Muscle of back (tissue), 13 donors: Measurements from ENCODE around the gene ANKRD9. TPM values are rescaled to one million over a fixed set of nuclear protein-coding genes. Genes with fewer than 3 reads are reported as not detected.
"Not testable (repeated sequence)": the region's sequence is repeated elsewhere in the genome, so short reads cannot be mapped to it uniquely, and the experiment has no call there.

Experiments used
- DNase-seq, 3 donors: peaks; one replicate each; pipeline versions ENCODE4 v3.0.0 to v3.0.0-alpha.2; 2013
- long read RNA-seq, 9 donors: transcript quantifications; one replicate each; lab custom pipeline, GENCODE V29; 2026
- polyA plus RNA-seq, 10 donors: library from polyadenylated mRNA; unstranded; fragments of 120-200 nt; gene quantifications; one replicate each; pipeline ENCODE4 v1.2.1, GENCODE V29; 2013; ENCODE audit not compliant: insufficient read length in 10 of 10

The ANKRD9 gene, protein sequence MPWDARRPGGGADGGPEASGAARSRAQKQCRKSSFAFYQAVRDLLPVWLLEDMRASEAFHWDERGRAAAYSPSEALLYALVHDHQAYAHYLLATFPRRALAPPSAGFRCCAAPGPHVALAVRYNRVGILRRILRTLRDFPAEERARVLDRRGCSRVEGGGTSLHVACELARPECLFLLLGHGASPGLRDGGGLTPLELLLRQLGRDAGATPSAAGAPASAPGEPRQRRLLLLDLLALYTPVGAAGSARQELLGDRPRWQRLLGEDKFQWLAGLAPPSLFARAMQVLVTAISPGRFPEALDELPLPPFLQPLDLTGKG
- polyA plus RNA-seq = 10 to 100 TPM in 2 of 10 donors, 1 to 10 TPM in 8; 6.4 to 15.2 (median 8.6) TPM
- long read RNA-seq, donor 1, full-length matches to known transcripts = 15 of 15 reads
- long read RNA-seq, donor 1, partial matches to known transcripts = 0 of 15 reads
- long read RNA-seq, donor 1, other reads (novel, unspliced or antisense) = 0 of 15 reads
- long read RNA-seq, donor 2, full-length matches to known transcripts = 15 of 15 reads
- long read RNA-seq, donor 2, partial matches to known transcripts = 0 of 15 reads
- long read RNA-seq, donor 2, other reads (novel, unspliced or antisense) = 0 of 15 reads
- long read RNA-seq, donor 3 = 0 reads
- long read RNA-seq, donor 4, transcript ANKRD9-205 (3 exons, 1,413 nt) = major isoform, 10 of 13 reads
- long read RNA-seq, donor 4, partial matches to known transcripts = 0 of 13 reads
- long read RNA-seq, donor 4, other reads (novel, unspliced or antisense) = 0 of 13 reads
- long read RNA-seq, donor 5, full-length matches to known transcripts = 18 of 18 reads
- long read RNA-seq, donor 5, partial matches to known transcripts = 0 of 18 reads
- long read RNA-seq, donor 5, other reads (novel, unspliced or antisense) = 0 of 18 reads
- long read RNA-seq, donor 6, full-length matches to known transcripts = 20 of 20 reads
- long read RNA-seq, donor 6, partial matches to known transcripts = 0 of 20 reads
- long read RNA-seq, donor 6, other reads (novel, unspliced or antisense) = 0 of 20 reads
- long read RNA-seq, donor 7, full-length matches to known transcripts = 12 of 12 reads
- long read RNA-seq, donor 7, partial matches to known transcripts = 0 of 12 reads
- long read RNA-seq, donor 7, other reads (novel, unspliced or antisense) = 0 of 12 reads
- long read RNA-seq, donor 8, full-length matches to known transcripts = 11 of 11 reads
- long read RNA-seq, donor 8, partial matches to known transcripts = 0 of 11 reads
- long read RNA-seq, donor 8, other reads (novel, unspliced or antisense) = 0 of 11 reads
- long read RNA-seq, donor 9, partial matches to known transcripts = 0 of 3 reads
- long read RNA-seq, donor 9, other reads (novel, unspliced or antisense) = 0 of 3 reads

DNA sequence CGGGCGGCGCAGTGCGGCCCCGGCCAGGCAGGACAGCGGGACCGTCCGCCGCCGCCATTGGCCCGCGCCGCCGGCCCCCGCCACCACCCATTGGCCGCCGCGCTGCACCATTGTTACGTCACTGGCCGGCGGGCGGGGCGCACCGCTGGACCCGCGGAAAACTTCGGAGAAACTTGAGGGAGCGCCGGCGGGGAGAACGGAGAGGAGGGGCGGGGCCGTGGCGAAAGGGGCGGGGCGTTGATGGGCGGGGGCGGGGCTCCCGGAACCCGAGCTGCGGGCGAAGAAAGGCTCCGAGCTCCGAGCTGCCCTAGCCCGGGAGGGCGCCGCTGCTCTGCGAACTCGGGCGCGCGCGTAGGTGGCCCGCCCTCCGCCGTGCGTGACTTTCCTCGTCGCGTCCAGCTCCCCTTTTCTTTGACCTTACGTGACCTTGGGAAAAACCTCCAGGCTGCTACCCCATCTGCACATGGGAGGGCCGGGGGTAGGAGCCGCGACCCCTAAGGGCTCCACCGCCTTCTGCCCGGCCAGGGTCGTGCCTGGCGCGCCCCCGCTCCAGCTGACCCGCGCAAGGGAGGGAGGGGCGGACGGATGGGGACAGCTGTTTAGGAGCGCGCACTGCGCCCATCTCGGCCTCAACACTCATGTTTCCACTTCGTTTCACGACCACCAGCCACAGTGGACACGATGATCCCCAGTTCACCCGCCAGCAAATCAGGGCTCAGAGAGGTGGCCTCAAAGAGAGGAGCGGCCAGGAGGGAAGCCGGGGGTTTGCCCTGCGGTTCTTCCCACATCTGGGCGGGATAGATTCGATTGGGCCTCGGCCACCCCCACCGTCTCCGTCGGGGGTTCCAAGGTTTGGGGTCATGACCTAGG, at the start of gene ANKRD9:
TSS of gene ANKRD9 (minus strand) at position 31 of the 870 bp plus-strand sequence. CDS start 1,887 bp downstream, outside the sequence.
- peak; percentile 93 to 96 (median 95) for DNase-seq

DNA sequence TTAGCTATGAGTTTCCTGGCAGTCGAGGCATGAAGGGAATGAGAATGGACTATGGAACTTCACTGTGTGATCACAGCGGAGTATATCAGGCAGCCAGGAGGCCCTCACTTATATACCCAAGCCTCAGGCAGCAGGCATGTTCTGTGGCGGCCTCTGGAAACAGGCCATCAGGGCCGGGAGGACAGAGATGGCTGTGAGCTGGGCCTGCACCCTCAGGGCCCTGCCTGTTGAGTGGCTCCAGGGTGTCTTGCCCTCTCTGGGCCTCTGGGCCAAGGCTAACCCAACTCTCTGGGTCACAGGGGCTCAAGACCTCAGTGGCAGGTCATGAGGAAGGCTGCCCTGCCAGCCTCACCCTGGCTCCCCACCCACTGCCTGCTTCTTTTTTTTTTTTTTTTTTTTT, 49.0 kb upstream of the ANKRD9 start:
- no peak for DNase-seq

DNA sequence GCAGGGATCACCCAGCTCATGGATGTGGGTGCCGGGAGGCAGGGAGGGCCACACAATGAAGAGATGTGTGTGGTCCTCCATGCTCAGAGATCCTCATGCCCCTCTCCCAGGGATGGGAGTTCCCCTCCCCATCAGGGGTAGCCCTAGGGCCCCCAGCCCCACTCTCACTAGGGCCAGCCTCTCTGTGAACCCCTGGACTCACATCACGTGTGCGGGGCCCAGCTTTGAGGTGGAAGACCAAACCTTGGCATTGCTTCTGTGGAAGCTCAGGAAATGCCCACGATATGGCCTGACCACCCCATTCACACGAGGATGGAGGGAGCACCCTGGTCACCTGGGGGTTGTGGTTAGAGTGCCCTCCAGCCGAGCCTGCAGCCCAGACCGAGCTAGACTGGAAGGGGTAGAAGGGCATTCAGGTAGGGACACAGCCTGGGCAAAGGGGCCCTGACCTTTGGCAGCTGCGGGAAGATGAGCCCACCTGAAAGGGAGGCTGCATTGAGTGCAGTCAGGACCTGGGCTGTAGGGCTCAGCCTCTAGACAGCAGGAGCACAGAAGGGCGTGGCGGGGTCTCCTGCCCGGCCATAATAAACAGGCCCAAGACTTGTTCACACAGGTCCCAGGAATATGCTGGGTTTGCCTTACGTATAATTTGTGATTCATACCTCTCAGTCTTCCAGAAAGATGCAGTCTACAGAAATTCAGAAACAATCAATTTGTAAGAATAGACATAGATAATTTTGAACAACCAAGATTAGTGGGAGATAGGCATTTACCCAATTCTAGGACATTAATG, 48.1 kb upstream of the ANKRD9 start:
- DNase-seq = no peak

DNA sequence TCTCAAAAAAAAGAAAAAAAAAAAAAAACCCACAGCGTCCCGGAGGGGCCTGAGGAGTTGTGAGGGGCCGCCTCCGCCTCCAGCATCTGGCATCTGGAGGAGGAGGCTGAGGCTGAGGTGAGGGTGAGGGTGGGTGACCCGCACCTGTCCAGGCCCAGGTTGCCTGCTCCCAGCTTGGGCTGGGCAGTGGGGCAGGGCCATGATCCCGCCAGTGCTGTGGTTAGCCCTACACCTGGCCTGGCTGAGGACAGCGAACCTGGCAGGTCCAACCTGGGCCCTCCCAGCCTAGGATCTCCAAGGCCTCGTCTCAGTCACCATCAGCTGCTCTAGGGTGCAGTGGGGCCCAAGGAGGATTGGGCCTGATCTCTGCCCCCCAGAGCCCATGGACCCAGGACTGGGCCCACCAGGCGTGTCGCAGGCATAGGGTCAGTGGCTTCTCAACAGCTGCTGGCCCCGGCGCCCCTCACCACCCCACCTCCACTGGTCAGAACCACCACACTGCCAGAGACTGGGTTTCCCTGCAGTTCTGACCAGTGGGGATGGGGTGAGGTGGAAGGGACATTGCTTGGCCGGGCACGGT, 46.6 kb upstream of the ANKRD9 start:
- no peak for DNase-seq

DNA sequence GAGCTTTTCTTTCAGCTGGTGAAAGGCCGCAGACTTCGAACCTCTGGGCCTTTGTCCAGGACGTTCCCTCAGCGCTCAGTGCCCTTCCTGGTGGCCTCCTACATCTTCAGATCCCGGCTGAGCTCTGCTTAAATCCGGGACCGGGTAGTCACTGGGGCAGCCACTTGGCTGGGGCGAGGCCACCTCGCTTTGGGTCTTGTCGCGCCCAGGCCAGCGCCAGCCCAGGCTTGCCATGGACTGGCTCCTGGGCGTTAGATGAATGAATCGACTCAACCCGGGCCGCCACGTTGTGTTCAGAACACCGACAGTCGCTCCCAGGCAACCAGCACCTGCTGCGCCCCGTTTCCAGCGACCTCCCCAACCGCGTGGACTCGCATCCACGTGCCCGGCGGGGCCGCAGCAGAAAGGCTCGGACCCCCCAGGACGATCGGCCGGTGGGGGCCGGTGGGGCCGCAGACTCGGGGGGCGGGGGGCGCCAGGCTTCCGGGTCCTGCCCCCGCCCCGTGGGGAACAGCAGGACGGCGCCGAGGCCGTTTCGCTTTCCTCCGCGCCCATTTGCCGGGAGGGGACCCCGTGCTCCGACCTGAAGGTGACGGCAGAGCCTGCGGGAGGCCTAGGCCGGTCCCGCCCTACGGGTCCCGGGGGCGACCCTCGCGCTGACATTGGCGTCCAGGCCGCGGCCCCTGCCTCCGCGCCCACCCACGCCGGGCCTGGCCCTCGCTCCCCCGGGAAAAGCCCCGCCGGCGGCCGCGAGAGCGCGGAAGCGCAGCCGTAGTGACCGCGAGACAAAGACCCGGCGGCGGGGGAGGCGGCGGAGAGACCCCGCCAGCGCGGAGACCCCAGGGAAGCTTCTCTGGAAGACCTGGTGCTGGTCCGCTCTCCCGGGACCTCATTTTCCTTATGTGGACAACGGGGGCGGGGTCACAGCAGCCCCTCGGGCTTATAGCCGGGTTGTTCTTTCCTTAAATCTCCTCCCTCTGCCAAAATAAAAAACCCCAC, 45.5 kb upstream of the ANKRD9 start:
- DNase-seq = peak in 2 of 3 donors; percentile 59 to 86

DNA sequence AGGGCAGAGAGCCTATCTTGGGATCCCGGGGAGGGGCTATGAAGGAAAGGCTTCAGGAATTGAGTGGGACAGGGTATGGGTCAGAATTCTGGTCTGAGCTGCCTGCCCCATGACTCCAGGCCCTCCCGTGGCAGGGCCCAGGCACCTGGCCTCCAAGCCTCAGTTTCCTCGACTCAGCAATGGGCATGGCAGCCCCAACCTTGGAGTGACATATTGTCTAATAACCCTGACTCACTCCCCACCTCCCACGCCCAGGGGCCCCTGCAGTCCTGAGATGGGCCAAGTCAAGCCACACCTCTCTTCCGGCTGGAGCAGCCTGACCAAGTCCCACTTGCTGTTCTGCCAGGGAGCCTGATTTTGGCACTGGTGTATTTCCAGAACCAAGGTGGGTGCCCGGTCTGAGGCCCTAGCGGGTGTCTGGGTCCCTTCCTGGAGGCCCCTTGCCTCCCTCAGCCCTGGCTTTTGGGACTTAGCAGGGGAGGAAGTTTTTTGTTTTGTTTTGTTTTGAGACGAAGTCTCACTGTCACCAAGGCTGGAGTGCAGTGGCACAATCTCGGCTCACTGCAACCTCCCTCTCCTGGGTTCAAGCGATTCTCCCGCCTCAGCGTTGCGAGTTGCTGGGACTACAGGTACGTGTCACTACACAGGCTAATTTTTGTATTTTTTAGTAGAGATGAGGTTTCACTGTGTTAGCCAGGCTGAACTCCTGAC, 42.6 kb upstream of the ANKRD9 start:
- peak in 1 of 3 donors; percentile 68 for DNase-seq

DNA sequence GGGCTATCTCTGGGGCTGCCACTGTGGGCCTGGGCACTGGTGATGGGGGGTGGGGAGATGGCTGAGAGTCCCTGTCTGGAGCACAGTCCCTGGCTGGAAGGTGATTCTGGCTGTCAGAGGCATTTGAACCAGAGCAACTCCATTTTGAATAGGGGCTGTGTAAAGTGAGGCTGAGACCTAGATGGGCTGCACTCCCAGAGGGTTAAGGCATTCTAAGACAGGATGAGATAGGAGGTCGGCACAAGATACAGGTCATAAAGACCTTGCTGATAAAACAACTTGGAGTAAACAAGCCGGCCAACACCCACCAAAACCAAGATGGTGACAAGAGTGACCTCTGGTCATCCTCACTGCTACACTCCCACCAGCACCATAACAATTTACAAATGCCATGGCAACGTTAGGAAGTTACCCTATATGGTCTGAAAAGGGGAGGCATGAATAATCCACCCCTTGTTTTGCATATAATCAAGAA, 41.4 kb upstream of the ANKRD9 start:
- DNase-seq = not testable (repeated sequence)

DNA sequence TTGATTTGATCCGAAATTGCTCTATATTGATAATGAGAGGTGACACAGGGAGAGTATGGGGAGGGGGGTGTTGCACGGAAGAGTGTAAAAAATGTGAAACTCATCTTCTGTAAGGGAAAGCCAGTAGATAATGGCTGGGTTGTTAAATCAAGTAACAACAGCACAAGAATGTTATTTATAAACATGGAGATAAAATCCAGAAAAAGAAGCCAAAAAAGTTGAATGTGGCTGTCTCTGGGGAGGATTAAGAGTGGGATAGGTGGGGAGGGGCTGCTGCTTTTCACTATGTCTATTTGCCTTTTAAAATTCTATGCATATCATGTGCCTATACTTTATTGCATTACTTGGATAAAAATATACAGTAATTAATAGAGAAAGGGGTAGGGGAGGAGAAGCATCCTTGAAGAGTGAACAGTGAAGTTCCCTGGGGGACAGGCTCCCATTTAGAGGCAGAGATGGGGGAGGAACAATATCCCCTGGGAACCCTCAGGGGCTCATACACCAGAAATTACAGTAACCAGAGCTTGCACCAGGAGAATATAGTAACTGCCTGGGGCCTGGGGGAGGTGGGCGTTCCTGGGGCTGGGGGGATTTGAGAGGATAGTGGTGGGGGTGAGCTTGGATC, 39.2 kb upstream of the ANKRD9 start:
- no peak for DNase-seq

DNA sequence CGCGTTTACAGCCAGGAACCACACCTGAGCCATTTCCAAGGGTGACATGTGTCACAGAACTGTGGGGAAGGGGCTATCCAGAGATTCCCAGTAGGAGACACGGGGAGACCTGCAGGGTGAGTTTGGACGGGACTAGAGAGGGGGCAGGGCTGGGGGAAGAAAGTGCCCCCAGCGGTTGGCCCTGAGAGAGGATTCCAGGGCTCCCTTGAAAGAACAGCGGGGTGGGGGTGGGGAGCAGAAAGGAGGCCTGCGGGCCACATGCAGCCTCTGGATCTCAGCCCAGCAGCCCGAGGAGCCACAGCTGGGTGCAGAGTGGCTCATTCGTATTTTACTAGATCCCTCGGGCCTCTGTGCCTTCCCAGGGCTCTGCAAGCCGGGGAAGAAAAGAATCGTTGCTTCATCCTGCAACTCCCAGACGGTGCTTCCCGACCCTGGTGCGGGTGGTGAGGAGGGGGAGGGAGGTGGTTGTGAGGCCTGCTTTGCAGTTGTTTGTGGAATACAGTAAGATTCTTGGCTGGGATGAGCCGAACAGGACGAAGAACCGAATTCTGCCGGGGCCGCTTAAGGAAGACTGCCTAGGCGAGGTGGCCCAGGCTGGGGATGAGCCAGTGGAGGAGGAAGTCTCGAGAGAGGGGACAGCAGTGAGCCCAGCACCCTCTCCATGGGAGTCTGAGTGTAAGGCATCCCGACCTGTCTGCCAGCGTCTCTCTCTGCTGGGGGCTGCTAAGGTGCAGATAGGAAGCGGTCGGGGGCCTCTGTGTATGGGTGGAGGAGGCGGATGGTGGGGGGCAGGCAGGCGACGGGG, 36.1 kb upstream of the ANKRD9 start:
- peak in 2 of 3 donors; percentile 56 to 89 for DNase-seq

DNA sequence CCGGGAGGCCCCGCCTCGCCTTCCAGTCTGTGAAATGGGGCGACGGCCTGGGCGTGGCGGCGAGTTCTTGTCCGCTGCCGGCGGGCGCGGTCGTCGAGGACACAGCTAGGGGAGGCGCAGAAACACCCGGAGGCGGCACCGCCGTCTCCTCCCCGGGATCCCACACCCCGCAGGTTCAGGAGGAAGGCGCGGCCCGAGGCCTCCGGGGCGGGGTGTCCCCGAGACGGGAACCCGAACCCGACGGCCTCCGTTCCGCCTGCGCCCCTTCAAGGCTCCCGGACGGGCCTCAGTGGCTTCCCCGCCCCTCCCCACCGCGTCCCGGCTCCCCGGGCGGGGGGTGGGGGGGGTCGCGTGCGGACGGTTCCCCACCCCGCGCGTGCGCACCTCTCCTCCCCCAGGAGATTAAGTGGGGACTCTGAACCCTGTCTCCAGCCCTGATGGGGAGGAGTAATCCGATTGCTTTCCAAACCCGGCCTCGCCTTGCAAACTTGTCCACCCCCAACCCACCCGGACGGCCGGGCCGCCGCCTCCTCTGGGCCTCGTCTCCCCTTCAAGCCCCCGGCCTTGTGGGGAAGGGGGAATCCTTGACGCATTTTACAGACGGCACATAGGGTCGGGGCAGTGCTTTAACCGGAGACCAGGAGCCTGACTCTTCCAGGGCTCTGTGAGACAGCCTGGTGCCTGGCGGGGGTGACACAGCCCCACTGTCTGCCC, 35.3 kb upstream of the ANKRD9 start:
- peak in 2 of 3 donors; percentile 41 to 90 for DNase-seq

DNA sequence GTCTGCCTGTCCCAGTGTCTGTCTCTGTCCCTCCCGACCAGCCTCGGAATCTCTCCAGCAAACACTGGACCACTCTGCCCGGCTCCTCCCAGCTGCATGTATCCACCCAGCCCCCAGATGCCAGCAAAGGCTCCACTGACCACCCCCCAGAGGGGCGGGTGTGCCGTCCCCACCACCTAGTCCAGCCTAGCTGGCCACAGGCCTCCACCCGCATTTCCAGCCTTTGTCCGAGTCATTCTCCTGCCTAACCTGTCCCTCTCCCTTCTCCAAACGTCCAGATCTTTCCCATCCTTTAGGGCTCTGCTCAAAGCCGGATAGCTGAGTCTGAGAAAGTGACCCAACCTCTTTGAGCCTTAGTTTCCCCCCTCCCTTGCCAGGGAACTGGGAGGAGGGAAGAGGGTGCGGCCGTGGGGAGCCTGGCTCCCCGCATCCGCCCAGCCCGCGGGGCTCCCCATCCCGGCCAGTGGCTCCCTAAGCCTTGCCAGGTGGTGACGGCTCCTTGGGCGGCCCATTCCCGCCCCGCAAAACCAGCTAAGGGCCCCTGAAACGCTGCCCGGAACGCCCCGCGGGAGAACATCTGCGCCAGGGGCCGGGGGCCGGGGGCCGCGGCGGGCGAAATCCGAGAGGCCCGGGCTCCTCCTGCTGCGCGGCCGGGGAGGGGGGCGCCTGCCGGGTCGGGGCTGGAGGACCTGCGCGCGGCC, 34.6 kb upstream of the ANKRD9 start:
- DNase-seq = peak in 2 of 3 donors; percentile 71 to 93

DNA sequence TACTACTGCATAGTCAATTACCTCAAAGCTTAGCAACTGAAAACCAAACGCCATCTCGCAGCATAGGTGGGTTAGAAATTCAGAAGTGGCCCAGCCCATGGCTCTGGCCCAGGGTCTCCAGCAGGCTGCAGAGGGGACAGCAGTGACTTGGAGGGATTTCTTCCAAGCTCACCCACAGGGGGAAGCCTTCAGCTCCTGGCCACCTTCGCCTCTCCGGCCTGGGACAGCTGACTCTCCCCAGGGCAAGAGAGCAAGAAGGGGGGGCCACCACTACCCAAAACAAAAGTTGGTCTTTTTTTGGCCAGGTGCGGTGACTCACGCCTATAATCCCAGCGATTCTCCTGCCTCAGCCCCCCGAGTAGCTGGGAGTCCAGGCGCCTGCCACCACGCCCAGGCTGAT, 32.2 kb upstream of the ANKRD9 start:
- no peak for DNase-seq

DNA sequence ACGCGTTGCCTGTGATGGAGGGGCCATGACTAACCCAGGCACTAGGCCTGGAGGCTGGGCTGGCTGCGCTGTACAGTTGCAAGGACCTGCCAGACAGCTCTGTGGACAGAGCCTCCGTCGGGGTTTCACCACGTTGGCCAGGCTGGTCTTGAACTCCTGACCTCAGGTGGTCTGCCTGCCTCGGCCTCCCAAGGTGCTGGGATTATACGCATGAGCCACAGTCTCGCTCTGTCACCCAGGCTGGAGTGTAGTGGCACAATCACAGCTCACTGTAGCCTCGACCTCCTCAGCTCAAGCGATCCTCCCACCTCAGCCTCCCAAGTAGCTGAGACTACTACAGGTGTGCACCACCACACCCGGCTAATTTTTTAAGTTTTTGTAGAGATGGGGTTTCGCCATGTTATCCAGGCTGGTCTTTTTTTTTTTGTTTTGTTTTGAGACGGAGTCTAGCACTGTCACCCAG, 31.5 kb upstream of the ANKRD9 start:
- DNase-seq = not testable (repeated sequence)
